Activated naive CD4-positive, alpha-beta T cell treated with anti-CD3 and anti-CD28 coated beads, Interleukin-2, amount 50 U/mL, for 72 hours (primary cell): ENCODE measurements around the gene ZBED3. TPM values are rescaled to one million over a fixed set of nuclear protein-coding genes. Genes with fewer than 3 reads are reported as not detected.
"Not testable (repeated sequence)": the region's sequence is repeated elsewhere in the genome, so short reads cannot be mapped to it uniquely, and the experiment has no call there.

Experiments
- ATAC-seq, 2 donors: fragments of 150-1000 bp; cut with Tn5 transposase; 2 replicates each; pipeline ENCODE4 v1.10.0; 2021; ENCODE audit warnings: mild to moderate bottlenecking in 2 of 2, moderate library complexity in 2 of 2
- DNase-seq, 2 donors: peaks; one replicate each; pipeline ENCODE4 v3.0.0; 2021 to 2022; ENCODE audit warnings: low spot score in 2 of 2
- H3K27ac Mint-ChIP-seq, 2 donors: one replicate each; pipeline ENCODE4 v1.8.0; 2022; ENCODE audit warnings: mild to moderate bottlenecking in 2 of 2, mixed read lengths in 2 of 2
- H3K36me3 Mint-ChIP-seq, 2 donors: one replicate each; pipeline ENCODE4 v1.8.0; 2022; ENCODE audit warnings: mixed read lengths in 2 of 2
- H3K9me3 Mint-ChIP-seq, 2 donors: one replicate each; pipeline ENCODE4 v1.8.0; 2022; ENCODE audit warnings: mixed read lengths in 2 of 2
- total RNA-seq, 2 donors: library from RNA; stranded (reverse); gene quantifications; one replicate each; pipeline ENCODE4 v1.2.3, GENCODE V29; 2022

ZBED3 gene, protein sequence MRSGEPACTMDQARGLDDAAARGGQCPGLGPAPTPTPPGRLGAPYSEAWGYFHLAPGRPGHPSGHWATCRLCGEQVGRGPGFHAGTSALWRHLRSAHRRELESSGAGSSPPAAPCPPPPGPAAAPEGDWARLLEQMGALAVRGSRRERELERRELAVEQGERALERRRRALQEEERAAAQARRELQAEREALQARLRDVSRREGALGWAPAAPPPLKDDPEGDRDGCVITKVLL
- total RNA-seq = 1 to 10 TPM in 1 of 2 donors, under 1 TPM in 1; 0.20 to 2.0 TPM

DNA sequence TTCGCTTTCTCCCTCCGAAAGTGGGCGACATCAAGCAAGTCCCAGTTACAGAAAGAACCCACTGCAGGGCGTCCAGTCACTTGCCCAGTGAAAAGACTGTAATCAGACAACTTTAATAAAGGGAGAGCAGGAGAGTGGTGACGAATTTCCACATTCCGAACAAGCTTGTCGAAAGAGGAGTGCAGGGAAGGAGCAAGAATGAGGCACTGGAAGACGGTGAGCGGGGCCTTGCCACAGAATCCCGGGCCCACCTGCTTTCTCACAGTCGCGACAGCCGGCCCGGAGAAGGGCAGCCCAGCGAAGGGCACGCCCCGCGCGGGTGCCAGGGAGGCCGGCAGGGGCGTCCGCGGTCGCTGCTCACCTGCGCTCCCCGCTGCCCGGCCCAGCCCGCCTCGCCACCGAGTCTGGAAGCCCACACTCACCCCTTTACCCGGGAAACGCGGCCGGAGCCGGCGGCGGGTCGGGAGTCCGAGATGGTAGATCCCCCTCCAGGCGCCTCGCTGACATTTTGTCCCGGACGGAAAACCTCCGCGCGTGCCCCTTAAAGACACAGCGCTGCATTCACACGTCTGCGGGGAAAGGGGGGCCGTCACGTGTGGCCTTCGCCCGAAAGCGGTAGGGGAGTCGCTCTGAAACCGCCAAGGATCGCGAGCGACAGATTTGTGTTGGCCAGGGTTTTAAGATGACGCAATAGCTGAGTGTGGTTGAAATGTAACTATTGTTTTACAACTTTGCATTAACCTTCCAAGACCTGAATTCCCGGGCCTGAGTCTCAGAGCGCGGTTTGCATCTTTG, at the start of gene ZBED3:
ZBED3 (minus strand) TSS at position 597 of the 795 bp plus-strand sequence. CDS start 9,407 bp downstream, outside the sequence.
- DNase-seq = peak; percentile 41 to 61

DNA sequence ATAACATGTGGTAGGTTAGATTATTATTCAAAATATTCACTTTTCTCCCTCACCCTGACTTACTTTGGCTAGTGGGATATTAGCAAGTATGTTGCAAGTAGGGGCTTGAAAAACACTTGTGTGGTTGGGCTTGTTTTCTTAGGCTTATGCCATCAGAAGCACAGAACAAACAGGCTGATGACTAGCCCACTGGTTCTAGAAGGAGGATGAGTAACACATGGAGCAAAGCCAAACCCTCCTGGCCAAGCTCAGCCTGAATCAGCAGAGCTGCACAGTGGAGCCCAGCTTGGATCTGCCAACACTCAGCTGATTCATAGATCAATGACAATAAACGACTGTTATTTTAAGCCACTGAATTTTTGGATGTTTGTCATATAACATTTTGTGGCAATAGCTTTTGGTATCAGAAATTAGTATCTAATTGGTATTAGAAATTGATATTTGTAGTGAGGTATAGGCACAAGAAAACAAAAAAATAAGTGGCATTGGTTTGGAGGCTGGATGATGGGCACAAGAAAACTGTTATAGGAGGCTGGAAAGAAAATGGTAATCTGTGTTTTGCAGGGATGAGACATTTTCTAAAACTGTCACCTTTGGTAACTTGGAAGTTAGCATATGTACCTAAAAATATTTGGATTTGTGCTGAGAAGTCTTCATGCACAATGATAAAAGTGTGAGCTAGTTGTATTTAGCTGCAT, 46.1 kb upstream of the ZBED3 start:
- no peak for ATAC-seq
- no peak for DNase-seq
- Mint-ChIP-seq H3K9me3 (no peaks in the 10 kb centered on the region), H3K27ac (no peak overlapping the region), H3K36me3 (no peaks in the 10 kb centered on the region)

More for the DNA sequence above, at the start of gene ZBED3:
- ATAC-seq = peak; percentile 79 to 81
- H3K27ac Mint-ChIP-seq = peak within 1 kb of the TSS; percentile 59 to 87
- H3K9me3 Mint-ChIP-seq = peaks cover 0 to 4% of the 10 kb centered on the region in 2 donors
- peaks cover 0 to 4% of the 10 kb centered on the region in 2 donors for H3K36me3 Mint-ChIP-seq

DNA sequence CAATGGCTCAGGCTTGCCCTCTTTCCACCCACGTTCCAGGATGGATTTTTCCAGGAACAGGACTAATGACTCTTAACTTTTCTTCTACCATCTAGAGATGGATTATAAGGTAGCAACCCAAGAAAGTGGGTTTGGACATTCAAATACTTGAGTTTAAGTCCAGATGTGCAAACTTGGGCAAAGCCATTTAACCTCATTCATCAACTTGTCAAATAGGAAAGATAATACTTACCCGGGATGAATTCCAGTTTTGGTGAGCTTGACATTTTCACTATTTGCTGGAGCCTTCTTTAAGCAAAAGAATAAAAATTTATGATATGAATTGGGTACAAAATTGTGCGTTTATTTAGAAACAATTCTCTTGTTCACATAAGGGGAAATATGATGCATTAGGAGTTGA, 44.3 kb upstream of the ZBED3 start:
- ATAC-seq (no peak), DNase-seq (no peak)
- Mint-ChIP-seq H3K9me3 (no peaks in the 10 kb centered on the region), H3K36me3 (no peaks in the 10 kb centered on the region), H3K27ac (no peak overlapping the region)

DNA sequence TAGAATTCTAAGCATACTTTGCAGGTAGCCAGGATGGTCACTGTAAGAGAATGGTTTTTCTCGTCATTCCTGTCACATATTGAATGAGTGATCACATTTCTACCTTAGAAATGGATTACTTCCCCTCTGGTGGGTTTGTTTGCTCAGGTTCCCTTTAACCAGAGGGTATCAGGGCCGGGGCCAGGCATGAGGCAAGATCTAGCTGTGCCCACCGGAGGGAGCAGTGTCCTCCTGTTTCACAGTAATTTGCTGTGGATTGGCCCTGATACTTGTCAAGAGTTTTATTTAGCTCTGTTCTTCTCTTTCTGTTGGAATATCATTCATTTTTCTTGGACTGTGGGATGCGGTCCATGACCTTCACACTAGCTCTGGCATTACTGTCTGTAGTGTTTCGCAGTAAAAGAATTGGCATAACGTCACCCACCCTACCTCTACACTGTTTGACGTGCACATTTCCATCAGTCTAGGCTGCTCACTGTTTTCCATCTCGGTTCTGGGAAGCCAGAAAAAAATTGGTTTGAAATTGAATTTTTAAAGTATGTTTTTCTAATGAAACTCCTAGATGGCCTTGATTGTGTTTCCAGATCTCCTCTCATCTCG, 42.4 kb upstream of the ZBED3 start:
- ATAC-seq = no peak
- Mint-ChIP-seq H3K36me3 (no peaks in the 10 kb centered on the region), H3K27ac (no peak overlapping the region), H3K9me3 (no peaks in the 10 kb centered on the region)
- DNase-seq = peak in 1 of 2 donors; percentile 33

DNA sequence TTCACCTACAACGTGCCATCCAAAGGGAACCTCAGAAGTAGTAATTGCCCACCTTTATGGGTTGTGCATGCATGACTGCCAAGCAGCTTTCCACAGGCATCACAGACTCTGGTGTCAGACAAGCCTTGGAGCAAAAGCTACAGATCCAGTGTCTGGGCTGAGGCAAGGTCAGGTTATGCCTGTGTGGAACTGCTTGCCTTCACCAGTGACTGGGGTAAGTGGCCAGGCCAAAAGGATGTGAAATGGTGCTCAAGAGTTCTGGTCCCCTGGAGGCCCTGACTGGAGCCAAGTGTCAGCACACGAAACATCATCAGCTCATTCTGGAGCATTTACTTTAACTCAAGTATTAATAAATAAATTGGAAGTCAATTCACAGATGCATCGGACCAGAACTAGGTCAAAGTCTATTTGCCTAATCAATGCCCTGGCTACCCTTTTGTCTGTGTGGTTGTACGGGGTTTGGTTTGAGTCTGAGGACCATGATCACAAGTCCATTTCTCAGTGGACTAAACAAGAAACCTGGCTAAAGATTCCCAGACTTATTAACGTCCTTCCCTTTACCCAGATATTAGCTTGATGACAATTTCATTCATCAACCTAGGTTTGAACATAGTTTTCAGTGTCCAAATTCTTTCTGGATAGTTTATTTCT, 41.5 kb upstream of the ZBED3 start:
- ATAC-seq (no peak), DNase-seq (no peak)
- Mint-ChIP-seq H3K9me3 (no peaks in the 10 kb centered on the region), H3K36me3 (no peaks in the 10 kb centered on the region), H3K27ac (no peak overlapping the region)

DNA sequence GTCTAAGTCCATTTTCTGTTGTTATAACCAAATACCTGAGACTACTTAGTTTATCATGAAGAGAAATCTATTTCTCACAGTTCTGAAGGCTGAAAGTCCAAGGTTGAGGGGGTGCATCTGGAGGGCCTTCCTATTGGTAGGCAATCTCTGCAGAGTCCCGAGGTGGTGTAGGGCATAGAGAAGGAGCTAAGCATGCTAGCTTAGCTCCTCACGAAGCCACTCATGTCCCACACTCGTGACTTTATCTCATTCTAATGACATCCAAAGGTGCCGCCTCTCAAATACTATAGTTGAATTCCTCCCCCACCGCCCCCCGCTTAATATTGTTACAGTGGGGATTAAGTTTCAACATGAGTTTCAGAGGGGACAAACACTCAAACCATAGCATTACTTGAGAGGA, 36.0 kb upstream of the ZBED3 start:
- DNase-seq = no peak
- H3K9me3 Mint-ChIP-seq = no peaks in the 10 kb centered on the region
- ATAC-seq = no peak
- no peaks in the 10 kb centered on the region for H3K36me3 Mint-ChIP-seq
- no peak overlapping the region for H3K27ac Mint-ChIP-seq

DNA sequence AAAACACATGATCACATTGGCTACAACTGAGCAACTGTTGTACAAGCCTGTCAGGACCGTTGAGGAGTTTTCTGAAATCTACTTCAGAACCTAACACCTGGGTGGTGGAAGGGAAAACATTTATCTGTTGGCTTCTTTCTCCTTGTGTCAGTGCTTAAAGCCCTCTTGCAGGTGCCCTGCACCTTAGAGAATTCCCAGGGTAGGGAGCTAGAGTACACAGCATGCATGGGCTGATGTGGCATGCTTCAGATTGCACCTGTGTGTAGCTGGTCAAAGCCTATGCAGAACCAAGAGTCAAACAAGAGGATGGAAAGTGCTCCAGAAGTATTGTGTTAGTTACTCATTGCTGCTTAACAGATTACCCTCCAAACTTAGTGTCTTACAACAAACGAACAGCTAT, 33.6 kb upstream of the ZBED3 start:
- ATAC-seq (no peak), DNase-seq (no peak)
- Mint-ChIP-seq H3K9me3 (no peaks in the 10 kb centered on the region), H3K36me3 (no peaks in the 10 kb centered on the region), H3K27ac (no peak overlapping the region)

DNA sequence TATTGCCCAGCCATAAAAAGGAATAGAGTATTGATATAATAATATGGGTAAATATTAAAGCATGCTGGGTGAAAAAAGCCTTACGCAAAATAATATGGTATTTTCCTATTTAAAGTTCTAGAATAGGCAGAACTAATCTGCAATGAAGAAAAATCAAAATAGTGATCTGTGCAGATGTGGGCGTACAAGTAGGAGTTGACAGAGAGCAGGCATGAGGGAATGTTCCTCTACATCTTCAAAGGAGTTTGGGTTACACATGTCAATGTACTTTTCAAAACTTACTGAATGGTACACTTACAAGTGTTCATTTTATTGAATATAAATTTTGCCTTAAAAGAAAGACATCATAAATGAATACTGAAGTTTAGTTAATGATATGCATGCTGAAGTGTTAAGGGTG, 33.0 kb upstream of the ZBED3 start:
- no peak overlapping the region for H3K27ac Mint-ChIP-seq
- no peak for ATAC-seq
- H3K9me3 Mint-ChIP-seq = no peaks in the 10 kb centered on the region
- no peaks in the 10 kb centered on the region for H3K36me3 Mint-ChIP-seq
- no peak for DNase-seq

DNA sequence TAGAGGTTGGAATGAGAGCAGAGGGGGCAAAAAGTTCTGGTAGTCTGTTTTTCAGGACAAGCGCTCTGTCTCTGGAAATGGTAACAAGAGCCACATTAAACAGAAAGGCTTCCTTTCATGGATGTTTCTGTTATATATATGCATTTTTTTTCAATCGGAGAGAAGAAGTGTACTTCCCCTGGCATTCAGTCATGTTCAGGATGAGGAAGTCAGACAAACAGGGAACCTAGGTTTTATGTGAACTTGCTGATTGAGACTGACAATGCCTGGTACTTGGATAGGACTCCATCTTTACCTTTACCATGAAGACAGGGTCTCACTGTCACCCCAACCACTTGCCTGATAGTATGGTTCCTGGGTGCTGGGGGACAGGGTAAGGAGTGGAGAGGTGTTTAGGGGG, 30.1 kb upstream of the ZBED3 start:
- no peak for ATAC-seq
- Mint-ChIP-seq H3K9me3 (no peaks in the 10 kb centered on the region), H3K27ac (no peak overlapping the region), H3K36me3 (no peaks in the 10 kb centered on the region)
- DNase-seq = no peak

DNA sequence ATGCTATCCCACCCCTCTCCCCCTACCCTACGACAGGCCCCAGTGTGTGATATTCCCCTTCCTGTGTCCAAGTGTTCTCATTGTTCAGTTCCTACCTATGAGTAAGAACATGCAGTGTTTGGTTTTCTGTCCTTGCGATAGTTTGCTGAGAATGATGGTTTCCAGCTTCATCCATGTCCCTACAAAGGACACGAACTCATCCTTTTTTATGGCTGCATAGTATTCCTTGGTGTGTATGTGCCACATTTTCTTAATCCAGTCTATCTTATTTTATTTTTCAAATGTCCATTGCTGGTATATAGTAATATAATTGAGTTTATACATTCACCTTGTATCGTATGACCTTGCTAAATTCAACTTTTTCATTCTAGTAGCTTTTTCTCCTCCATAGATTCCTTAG, 19.9 kb upstream of the ZBED3 start:
- not testable (repeated sequence) for H3K9me3 Mint-ChIP-seq, ATAC-seq, H3K27ac Mint-ChIP-seq, DNase-seq, H3K36me3 Mint-ChIP-seq

DNA sequence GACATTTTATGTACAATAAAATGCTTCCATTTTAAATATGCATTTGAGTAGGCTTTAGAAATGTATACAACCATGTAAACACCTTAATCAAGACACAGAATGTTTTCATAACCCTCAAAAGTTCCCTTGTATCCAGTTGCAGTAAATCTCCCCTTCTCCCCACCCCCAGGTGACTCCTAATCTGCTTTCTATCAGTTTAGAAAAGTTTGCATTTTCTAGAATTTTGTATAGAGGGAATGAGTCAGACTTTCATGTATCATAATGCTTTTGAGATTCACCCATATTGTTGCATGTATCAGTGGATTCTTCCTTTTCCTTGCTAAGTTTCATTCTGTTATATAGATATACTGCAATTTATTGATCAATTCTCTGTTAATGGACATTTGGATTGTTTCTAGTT, 17.7 kb upstream of the ZBED3 start:
- ATAC-seq = peak in 1 of 2 donors; percentile 61
- no peaks in the 10 kb centered on the region for H3K36me3 Mint-ChIP-seq
- H3K9me3 Mint-ChIP-seq = no peaks in the 10 kb centered on the region
- DNase-seq = no peak
- H3K27ac Mint-ChIP-seq = no peak overlapping the region

DNA sequence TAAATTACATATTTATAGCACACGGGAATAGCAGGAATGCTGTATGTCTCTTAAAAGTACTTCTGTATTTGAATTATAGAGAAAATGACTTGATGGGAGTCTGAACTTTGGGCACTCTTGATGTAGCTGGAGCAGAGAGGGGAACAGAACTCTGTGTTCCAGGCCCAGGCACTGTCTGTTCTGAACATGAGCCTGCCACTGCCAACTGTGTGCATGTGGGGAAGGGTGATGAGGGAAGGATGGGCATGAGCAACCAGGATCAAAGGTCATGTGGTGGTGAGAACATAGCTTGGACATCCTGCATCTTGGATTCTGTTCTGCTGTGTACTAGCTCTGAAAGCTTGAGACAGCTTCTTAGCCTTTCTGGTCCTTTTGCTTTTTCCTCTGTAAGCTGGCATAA, 16.4 kb upstream of the ZBED3 start:
- Mint-ChIP-seq H3K27ac (no peak overlapping the region), H3K9me3 (no peaks in the 10 kb centered on the region), H3K36me3 (no peaks in the 10 kb centered on the region)
- ATAC-seq (no peak), DNase-seq (no peak)

DNA sequence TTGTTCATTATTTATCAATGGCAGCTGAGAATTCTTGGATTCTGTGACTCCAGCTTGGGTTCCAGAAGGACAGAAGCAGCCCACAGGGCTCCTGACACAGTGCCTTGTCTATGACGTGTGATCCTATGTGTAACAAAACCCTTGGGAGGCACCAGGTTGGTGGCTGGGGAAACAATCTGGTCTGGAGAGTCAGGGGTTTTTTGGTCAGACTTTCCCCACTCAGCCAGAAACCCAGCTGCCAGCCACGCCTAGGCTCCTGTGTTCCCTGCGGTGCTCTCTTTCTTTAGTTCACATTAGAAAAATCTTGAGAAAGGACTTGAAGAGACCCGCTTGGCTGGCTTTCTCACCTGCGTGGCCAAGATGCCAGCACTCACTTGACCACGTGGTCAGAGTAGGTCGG, 15.5 kb upstream of the ZBED3 start:
- no peaks in the 10 kb centered on the region for H3K36me3 Mint-ChIP-seq
- no peak for DNase-seq
- no peak overlapping the region for H3K27ac Mint-ChIP-seq
- H3K9me3 Mint-ChIP-seq = no peaks in the 10 kb centered on the region
- ATAC-seq = no peak

DNA sequence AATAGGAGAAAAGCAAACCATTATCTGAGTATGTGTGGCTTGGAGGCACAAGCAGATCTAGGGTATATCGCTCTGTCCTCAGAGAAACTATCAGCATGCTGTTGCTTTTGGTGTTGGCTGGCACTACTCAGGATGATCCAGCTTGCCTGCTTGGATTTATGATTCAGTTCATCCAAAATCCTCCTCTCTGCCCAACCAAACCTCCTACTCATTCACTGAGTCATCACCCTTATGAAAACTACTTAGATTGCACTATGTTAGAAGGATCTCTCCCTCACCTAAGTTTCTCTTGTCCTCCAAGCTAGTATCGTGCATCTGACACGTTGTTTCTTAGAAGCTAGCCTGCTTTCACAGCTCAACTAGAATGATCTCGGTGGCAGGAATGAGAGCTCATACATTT, 14.2 kb upstream of the ZBED3 start:
- Mint-ChIP-seq H3K27ac (no peak overlapping the region), H3K9me3 (no peaks in the 10 kb centered on the region), H3K36me3 (no peaks in the 10 kb centered on the region)
- DNase-seq (no peak), ATAC-seq (peak; percentile 33 to 67)

DNA sequence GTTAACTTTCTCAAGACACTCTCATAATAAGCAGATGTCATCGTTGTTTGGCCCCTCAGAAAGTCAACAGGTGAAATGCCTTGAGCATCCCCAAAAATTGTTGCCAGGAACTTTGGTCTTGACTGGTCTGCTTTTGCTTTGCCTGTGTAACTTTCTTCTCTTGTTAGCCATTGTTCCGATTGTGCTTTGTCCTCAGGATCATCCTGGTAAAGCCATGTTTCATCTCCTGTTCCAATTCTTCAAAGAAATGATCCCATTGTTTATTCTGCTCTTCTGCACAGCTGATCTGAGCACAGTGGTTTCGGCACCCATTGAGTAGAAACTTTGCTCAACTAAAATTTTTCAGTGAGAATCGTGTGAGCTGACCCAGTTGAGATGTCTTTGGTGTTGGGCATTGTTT, 8.1 kb upstream of the ZBED3 start:
- H3K27ac Mint-ChIP-seq = no peak overlapping the region
- no peaks in the 10 kb centered on the region for H3K36me3 Mint-ChIP-seq
- no peak for DNase-seq
- H3K9me3 Mint-ChIP-seq = no peaks in the 10 kb centered on the region
- ATAC-seq = no peak

DNA sequence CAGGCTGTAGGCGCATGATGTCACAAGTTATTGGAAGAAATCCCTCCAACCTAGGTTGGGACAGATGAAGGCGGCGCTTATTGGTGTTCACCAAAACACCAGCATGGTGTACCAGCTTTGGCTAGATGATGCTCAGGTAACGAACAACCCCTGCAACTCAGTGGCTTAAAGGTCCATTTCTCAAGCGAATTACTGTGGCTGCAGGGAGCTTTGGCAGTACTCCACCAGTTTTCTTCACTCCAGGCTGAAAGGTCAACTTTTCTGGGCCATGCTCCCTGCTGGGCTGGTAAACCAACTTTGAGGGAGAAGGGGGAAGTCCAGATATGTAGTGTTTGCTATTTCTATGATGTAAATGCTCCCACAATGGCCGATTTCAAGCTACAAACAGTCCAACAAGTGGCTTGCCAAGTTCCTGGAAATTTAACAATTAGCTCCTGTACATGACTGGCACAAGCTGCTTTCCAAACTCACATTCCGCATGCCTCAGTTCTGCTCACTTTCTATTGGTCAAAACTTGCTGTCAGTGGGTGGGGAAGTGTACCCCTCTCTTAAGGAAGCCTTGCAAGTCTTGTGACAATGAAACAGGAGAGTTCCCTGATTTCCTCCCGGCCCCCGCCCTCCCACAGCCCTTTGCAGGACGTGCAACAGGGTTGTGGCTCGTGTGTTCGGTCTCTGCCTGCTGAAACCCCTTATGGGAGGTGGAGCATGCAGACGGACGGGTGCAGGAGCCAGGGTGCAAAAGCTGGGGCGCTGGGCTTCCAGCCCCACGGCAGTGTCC, 588 bp upstream of the ZBED3 start:
- Mint-ChIP-seq H3K27ac (peak overlapping the region in 1 of 2 donors; percentile 87), H3K9me3 (no peaks in the 10 kb centered on the region), H3K36me3 (peaks cover 0 to 4% of the 10 kb centered on the region in 2 donors)
- DNase-seq (no peak), ATAC-seq (peak in 1 of 2 donors; percentile 42)
